B cell (primary cell): ENCODE data around the gene VN1R5.
"Not testable (repeated sequence)": the region's sequence is repeated elsewhere in the genome, so short reads cannot be mapped to it uniquely, and the experiment has no call there.

Experiments used
- EZH2 ChIP-seq: IDR thresholded peaks from 2 replicates; pipeline ENCODE4 v1.6.1; 2012; ENCODE audit warnings: borderline replicate concordance, low read depth, mild to moderate bottlenecking, moderate library complexity, low read length; ENCODE audit not compliant: insufficient read depth, poor library complexity, severe bottlenecking
- TF ChIP-seq, protein P1 (sequence below): fragments of 200-600 bp; IDR thresholded peaks from one replicate; pipeline ENCODE4 v1.8.0; 2022; ENCODE audit warnings: antibody characterized with exemption, mild to moderate bottlenecking

DNA sequence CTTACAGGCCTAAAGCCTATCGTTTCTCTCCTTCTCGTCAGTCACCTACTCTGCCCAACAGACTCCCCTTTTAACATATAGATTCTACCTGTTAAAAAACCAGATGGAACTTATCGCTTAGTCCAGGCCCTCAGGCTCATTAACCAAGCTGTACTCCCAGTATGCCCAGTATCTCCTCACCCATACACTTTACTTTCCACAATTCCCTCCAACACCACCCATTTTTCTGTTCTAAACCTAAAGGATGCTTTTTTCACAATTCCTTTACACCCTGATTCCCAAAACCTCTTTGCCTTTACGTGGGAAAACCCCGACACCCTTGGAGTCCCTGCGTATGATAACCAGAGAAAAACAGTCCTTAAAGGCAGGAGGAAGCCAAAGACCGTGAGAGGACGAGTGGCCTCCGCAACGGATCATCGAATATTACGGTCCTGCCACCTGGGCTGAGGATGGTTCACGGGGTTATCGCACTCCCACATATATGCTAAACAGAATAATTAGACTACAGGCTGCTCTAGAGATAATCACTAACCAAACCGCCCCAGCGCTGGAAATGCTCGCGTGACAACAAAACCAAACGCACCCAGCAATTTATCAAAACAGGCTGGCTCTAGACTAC, 33.5 kb downstream of the VN1R5 start:
- not testable (repeated sequence) for TF ChIP-seq EZH2
- TF ChIP-seq, protein P1, sequence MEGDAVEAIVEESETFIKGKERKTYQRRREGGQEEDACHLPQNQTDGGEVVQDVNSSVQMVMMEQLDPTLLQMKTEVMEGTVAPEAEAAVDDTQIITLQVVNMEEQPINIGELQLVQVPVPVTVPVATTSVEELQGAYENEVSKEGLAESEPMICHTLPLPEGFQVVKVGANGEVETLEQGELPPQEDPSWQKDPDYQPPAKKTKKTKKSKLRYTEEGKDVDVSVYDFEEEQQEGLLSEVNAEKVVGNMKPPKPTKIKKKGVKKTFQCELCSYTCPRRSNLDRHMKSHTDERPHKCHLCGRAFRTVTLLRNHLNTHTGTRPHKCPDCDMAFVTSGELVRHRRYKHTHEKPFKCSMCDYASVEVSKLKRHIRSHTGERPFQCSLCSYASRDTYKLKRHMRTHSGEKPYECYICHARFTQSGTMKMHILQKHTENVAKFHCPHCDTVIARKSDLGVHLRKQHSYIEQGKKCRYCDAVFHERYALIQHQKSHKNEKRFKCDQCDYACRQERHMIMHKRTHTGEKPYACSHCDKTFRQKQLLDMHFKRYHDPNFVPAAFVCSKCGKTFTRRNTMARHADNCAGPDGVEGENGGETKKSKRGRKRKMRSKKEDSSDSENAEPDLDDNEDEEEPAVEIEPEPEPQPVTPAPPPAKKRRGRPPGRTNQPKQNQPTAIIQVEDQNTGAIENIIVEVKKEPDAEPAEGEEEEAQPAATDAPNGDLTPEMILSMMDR: not testable (repeated sequence)
